ENCODE data around the gene MEIS1. TPM values are rescaled to one million over a fixed set of nuclear protein-coding genes. Genes with fewer than 3 reads are reported as not detected.

Gene MEIS1
- total RNA-seq, 1 donor from 2014 or later: 46.7 TPM

DNA sequence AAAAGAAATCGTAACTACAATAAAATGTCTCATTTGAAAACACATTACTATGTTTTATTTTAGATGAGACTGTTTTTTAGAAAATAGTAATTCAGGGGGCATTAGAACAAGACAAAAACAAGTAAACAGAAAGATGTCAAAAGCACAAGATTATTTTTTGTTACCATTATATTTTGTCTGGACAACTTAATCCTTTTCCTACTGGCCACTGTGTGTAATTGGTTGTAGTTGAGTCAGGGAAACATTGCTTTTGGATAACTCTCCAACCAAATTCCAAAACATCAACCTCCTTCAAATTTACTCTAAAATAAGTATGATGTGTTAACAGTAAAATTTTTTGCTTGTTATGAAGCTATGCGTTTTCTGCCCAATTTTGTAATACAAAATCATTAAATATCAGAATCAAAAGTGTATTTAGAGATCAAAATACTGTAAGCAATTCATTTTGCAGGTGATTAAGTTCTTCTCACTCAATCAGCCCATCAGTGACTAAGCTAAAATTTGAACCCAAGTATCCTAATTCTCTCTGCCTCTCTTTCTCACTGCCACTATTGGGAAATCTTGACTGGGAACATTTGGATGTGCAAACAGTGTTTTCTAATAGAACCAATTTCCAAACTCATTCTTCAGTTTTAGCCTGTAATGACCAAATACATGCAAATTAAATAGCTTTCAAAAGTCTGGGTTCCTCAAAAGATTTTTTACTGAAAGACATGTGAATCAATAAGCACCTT is 11.4 kb upstream of the MEIS1 start:
- H3K4me3 ChIP-seq: no peak overlapping the region
- H3K4me1 ChIP-seq: peaks cover 0 to 2% of the 10 kb centered on the region in 2 donors
- H3K36me3 ChIP-seq: no peaks in the 10 kb centered on the region
- no peak overlapping the region for H3K27ac ChIP-seq
- DNase-seq (ENCODE audit: low spot score in 2 of 2): no peak
- H3K27me3 ChIP-seq: no peaks in the 10 kb centered on the region
- intact Hi-C loops (cut with DNase I): no loop called here
- TF ChIP-seq, protein P1, sequence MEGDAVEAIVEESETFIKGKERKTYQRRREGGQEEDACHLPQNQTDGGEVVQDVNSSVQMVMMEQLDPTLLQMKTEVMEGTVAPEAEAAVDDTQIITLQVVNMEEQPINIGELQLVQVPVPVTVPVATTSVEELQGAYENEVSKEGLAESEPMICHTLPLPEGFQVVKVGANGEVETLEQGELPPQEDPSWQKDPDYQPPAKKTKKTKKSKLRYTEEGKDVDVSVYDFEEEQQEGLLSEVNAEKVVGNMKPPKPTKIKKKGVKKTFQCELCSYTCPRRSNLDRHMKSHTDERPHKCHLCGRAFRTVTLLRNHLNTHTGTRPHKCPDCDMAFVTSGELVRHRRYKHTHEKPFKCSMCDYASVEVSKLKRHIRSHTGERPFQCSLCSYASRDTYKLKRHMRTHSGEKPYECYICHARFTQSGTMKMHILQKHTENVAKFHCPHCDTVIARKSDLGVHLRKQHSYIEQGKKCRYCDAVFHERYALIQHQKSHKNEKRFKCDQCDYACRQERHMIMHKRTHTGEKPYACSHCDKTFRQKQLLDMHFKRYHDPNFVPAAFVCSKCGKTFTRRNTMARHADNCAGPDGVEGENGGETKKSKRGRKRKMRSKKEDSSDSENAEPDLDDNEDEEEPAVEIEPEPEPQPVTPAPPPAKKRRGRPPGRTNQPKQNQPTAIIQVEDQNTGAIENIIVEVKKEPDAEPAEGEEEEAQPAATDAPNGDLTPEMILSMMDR (IDR thresholded peaks at IDR 0.05): no peak
- H3K9me3 ChIP-seq: no peaks in the 10 kb centered on the region

DNA sequence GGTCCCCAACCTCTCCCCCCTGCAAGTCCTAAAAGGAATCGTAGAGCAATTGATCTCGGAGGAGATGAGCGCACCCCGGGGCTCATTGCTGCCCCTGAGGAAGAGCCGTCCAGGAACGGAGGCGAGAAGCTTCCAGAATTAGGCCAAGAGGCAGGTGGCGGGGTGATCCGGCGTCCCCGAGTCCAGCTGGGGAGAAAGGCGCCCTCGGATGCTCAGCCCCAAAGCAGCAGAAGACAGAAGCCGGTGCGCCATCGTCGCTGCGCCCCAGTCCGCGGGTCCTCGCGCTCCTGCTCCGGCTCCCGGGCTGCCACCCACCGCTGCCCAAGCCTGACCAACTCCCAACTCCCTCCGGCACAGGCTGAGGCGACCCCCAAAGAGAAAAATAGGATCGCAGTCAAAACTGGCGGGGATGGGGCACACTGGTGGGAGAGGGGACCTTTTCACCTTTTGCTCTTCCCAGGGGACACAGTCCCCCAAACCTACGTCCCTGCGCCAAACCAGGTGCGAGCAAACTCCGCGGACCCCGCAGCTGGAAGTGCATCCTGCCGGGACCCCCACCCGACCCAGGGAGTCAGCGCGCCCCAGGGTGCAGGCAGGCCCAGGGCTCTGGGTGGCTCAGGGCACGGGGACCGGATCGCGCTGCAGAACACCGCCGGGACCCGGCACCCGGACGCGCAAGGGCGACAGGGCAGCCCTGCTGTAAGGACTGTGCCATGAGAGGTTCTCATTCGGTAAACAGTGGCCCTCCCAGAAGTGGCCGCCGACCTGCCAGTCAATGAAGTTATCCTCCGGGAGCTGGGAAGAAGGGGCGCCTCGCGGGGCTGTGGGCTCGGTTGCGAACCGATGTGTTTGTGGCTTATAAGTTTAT is 8.4 kb upstream of the MEIS1 start:
- DNase-seq (ENCODE audit: low spot score in 2 of 2): no peak
- intact Hi-C loops (cut with DNase I): no loop called here
- no peak overlapping the region for H3K27ac ChIP-seq

DNA sequence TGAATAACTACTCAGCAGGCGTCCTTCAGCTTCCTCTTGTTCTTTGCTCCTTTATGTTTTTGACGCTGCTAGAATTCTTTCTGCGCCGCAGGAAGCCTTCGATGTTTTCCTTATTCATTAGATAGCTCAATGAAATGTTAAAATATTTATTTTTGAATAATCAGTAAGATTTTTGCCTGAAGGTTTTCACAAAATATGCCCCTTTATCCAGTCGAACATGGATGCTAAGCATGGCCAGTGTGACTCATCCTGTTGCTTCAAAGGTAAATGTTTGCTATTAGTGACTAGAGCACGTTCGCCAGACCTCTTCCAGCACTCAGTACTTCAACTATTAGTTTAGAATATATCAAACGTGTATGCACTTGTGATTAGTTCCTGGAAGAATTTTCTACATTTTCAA is 7.6 kb upstream of the MEIS1 start:
- TF ChIP-seq, protein P1 (IDR thresholded peaks at IDR 0.05): no peak
- Histone ChIP-seq H3K4me3 (no peak overlapping the region), H3K4me1 (peaks cover 0 to 2% of the 10 kb centered on the region in 2 donors), H3K9me3 (no peaks in the 10 kb centered on the region), H3K27ac (no peak overlapping the region), H3K27me3 (no peaks in the 10 kb centered on the region), H3K36me3 (no peaks in the 10 kb centered on the region)
- no peak for DNase-seq (ENCODE audit: low spot score in 2 of 2)
- intact Hi-C loops (cut with DNase I): no loop called here

More for the DNA sequence above, 8.4 kb upstream of the MEIS1 start:
- TF ChIP-seq, protein P1 (IDR thresholded peaks at IDR 0.05): no peak
- no peaks in the 10 kb centered on the region for H3K27me3 ChIP-seq
- H3K4me3 ChIP-seq: peak overlapping the region; percentile 40 to 55
- H3K36me3 ChIP-seq: no peaks in the 10 kb centered on the region
- H3K9me3 ChIP-seq: no peaks in the 10 kb centered on the region
- H3K4me1 ChIP-seq: peaks cover 0 to 2% of the 10 kb centered on the region in 2 donors

DNA sequence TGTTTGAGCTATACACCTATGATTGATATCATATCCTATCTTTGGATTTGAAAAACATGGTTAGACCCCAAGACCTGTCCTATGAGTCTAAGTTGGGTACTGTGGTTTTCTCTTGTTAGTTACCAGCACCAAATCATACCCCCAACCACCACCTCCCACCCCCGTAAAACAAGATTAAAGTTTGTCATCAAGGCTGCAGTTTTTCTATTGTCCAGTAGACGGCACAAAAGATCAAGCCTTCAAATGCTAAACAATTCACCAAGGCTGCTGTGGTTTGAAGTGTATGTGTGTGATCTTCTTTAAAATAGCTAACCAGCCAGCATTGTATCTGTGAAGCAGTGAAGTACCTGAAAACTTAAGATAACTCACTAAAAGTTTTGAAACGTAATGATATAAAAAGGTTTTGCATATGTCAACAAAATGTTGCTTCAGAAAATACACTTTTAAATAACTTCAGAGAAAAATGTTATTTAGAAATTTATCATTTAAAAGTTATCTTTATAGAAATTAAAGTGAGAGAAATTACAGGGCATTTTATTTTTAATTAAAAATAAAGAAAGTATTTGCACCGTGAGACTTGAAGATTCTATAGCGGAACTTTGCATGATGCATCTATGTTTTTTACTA is 5.8 kb upstream of the MEIS1 start:
- no peak for DNase-seq (ENCODE audit: low spot score in 2 of 2)
- TF ChIP-seq, protein P1 (IDR thresholded peaks at IDR 0.05): peak; percentile 75 to 87 (median 84)
- intact Hi-C loops (cut with DNase I): loop anchor here (1.0 kb wide), 1 partner anchor 146 kb away; no protein-coding TSS in a partner anchor
- H3K4me3 ChIP-seq: no peak overlapping the region
- H3K9me3 ChIP-seq: no peaks in the 10 kb centered on the region
- no peaks in the 10 kb centered on the region for H3K36me3 ChIP-seq
- H3K4me1 ChIP-seq: peaks cover 0 to 2% of the 10 kb centered on the region in 2 donors
- H3K27me3 ChIP-seq: no peaks in the 10 kb centered on the region
- H3K27ac ChIP-seq: no peak overlapping the region

DNA sequence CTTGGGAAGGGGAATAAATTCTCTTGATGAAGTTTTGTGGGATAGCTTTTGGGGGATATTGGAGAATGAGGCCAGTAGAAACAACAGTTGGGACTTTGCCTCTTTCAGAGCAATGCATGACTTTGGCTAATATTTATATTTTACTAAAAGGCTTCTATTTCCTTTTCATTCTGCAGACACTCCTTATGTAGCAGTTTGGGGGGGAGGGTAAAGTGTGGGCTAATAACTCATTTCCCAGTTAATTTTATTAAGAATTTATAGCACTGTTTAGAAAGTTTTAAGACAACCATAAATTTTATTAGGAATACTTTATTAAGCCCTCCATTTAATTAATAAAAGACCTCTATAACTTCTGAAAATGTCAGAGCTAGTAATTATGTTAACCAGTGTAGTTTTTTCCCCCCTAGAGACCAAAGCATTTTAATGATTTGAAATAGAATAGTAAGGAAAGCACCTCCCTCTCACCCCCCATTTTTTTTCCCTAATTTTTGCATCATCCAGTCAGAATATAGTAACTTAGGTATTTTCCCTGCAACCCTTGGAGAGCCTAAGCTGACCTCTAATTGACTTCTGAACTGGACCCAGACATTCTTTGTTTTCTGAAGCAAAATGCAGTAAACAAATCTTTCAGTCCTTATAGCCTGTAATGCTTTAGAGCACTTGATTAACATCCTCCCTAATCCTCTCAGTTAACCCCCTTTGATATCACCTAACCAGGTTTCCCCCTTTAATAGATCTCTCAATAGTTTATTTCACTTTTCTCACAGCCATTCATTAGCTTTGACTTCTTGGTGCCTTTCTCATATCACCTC is 5.0 kb upstream of the MEIS1 start:
- Histone ChIP-seq H3K9me3 (no peaks in the 10 kb centered on the region), H3K4me1 (peaks cover 0 to 2% of the 10 kb centered on the region in 2 donors), H3K27ac (no peak overlapping the region), H3K4me3 (no peak overlapping the region), H3K27me3 (no peaks in the 10 kb centered on the region), H3K36me3 (no peaks in the 10 kb centered on the region)
- intact Hi-C loops (cut with DNase I): loop anchor here (5.0 to 10.0 kb wide), 6 partner anchors 835 to 1602 kb away; partner anchors contain the start of genes ETAA1 and SLC1A4
- DNase-seq (ENCODE audit: low spot score in 2 of 2): no peak
- TF ChIP-seq, protein P1 (IDR thresholded peaks at IDR 0.05): no peak
